GM23248 (cell line): ENCODE results near the gene FGFBP3. TPM values are rescaled to one million over a fixed set of nuclear protein-coding genes. Genes with fewer than 3 reads are reported as not detected.

Source experiments
- DNase-seq: peaks from one replicate; pipeline ENCODE4 v3.0.0-alpha.2; 2015
- H2AFZ ChIP-seq: fragments of 200-600 bp; sonication (generic); 2 replicates; pipeline ENCODE4 v1.6.1; 2016; ENCODE audit warnings: antibody characterized with exemption
- H3F3A ChIP-seq: fragments of 200-600 bp; sonication (generic); 2 replicates; pipeline ENCODE4 v1.6.1; 2016; ENCODE audit warnings: mild to moderate bottlenecking, antibody characterized with exemption, mixed run types; ENCODE audit not compliant: insufficient read depth
- H3K27ac ChIP-seq: fragments of 200-600 bp; sonication (generic); 2 replicates; pipeline ENCODE4 v1.5.1; 2016; ENCODE audit warnings: mild to moderate bottlenecking
- H3K27me3 ChIP-seq: fragments of 200-600 bp; sonication (generic); replicated peaks from 2 replicates; pipeline ENCODE4 v1.6.1; 2016; ENCODE audit warnings: mild to moderate bottlenecking; ENCODE audit not compliant: insufficient read depth
- H3K36me3 ChIP-seq: fragments of 200-600 bp; sonication (generic); 2 replicates; pipeline ENCODE4 v1.6.1; 2016; ENCODE audit warnings: low read depth, mild to moderate bottlenecking
- H3K4me1 ChIP-seq: fragments of 200-600 bp; sonication (generic); 2 replicates; pipeline ENCODE4 v1.6.1; 2016; ENCODE audit warnings: mild to moderate bottlenecking; ENCODE audit not compliant: insufficient read depth
- H3K4me2 ChIP-seq: fragments of 200-600 bp; sonication (generic); one replicate; pipeline ENCODE4 v1.6.1; 2016; ENCODE audit warnings: mild to moderate bottlenecking; ENCODE audit not compliant: unreplicated experiment
- H3K4me3 ChIP-seq: fragments of 200-600 bp; sonication (generic); 2 replicates; pipeline ENCODE4 v1.5.1; 2016; ENCODE audit warnings: mild to moderate bottlenecking
- H3K79me2 ChIP-seq: fragments of 200-600 bp; sonication (generic); 2 replicates; pipeline ENCODE4 v1.6.1; 2016; ENCODE audit warnings: mild to moderate bottlenecking; ENCODE audit not compliant: insufficient read depth
- H3K9ac ChIP-seq: fragments of 200-600 bp; sonication (generic); 2 replicates; pipeline ENCODE4 v1.6.1; 2016; ENCODE audit warnings: mild to moderate bottlenecking
- H3K9me2 ChIP-seq: fragments of 200-600 bp; sonication (generic); 2 replicates; pipeline ENCODE4 v1.6.1; 2016; ENCODE audit warnings: mixed run types, mild to moderate bottlenecking, moderate library complexity; ENCODE audit not compliant: insufficient read depth
- H3K9me3 ChIP-seq: fragments of 200-600 bp; sonication (generic); one replicate; pipeline ENCODE4 v1.6.1; 2017; ENCODE audit warnings: low read depth
- H4K20me1 ChIP-seq: fragments of 200-600 bp; sonication (generic); 2 replicates; pipeline ENCODE4 v1.6.0; 2016; ENCODE audit not compliant: insufficient read depth
- EZH2 ChIP-seq: fragments of 200-600 bp; sonication (generic); IDR thresholded peaks from 2 replicates; pipeline ENCODE4 v1.6.1; 2018; ENCODE audit warnings: antibody characterized with exemption, mild to moderate bottlenecking; ENCODE audit not compliant: insufficient read depth, poor library complexity, severe bottlenecking
- EZH2phosphoT487 ChIP-seq: fragments of 200-600 bp; sonication (generic); IDR thresholded peaks from 2 replicates; pipeline ENCODE4 v1.6.1; 2018; ENCODE audit warnings: antibody characterized with exemption, moderate library complexity, mild to moderate bottlenecking, low read depth; ENCODE audit not compliant: insufficient read depth
- WGBS, 2 experiments: methylation state at CpG; one replicate each; pipeline ENCODE4 v1.1.6; 2015 to 2017; ENCODE audit warnings: low lambda C conversion rate in 2 of 2, low coverage in 1 of 2; ENCODE audit errors: missing lambda C conversion rate in 2 of 2; 5-methylcytosine and 5-hydroxymethylcytosine counted together
- in situ Hi-C: fragments of 300-500 bp; cut with MboI; formaldehyde crosslinking; loops from 2 replicates; pipeline ENCODE4 v1.15.0; 2020
- polyA plus RNA-seq: library from polyadenylated mRNA; unstranded; fragments of >200 nt; fragmentation: Nextera tagmentation; extraction: Ambion mirVana; gene quantifications from 2 replicates; pipeline ENCODE4 v1.2.1, GENCODE V29; 2016
- total RNA-seq: library from RNA; depleted of rRNA; stranded (reverse); fragments of >200 nt; shearing (Covaris generic); gene quantifications from 2 replicates; pipeline ENCODE4 v1.2.3, GENCODE V29; 2014

Gene FGFBP3
- total and polyA plus RNA-seq, 2 experiments from 2014 or later = 0.32 to 0.61 TPM

GRCh38 chr10:91932737-91933136 lies 23.5 kb upstream of the FGFBP3 start:
- H3K4me3 ChIP-seq = no peak overlapping the region
- in situ Hi-C loops = no loop called here
- H3K4me2 ChIP-seq = no peak overlapping the region

DNA sequence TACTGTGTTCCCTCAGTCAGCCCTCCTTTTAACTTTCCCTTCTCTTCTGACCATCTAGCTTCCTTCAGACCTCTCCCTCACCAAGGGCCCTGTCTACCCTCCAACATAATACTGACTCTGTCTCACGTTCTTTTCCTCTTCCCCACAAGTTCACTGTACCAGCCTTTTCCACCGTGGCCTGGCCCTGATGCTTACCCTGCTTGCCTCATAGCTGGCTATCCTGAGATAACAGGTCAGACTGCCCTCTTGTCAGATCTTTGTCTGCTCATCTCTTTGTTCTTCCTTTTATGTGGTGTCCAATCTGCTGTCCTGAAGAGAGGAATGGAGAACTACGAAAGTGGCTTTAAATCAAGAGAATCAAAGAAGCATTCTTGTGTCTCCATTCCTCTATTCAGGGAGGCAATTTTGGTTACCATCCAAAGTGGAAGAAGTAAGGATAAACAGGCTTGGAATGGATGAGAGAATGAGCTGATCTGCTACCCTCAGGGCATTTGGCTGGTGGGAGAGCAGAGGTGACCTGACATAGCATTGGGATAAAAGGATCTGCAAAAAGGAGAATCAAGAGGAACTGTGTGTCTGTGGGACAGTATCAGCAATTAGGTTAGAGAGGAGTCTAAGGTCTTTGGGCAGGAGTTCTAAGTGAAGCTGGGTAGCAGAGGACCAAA lies 22.4 kb upstream of the FGFBP3 start:
- WGBS, 2 experiments = 93 to 98% methylated on average over 3 of the region's 3 CpGs
- Histone ChIP-seq H2AFZ (no peak overlapping the region), H3K27me3 (no peaks in the 10 kb centered on the region), H3F3A (peaks cover 10% of the 10 kb centered on the region; the same call in 1 of the 2 replicates), H3K9me3 (no peaks in the 10 kb centered on the region), H3K4me2 (no peak overlapping the region), H3K36me3 (peaks cover 11% of the 10 kb centered on the region), H3K4me1 (0 out of 2 replicates have a peak, but pooled peaks cover 7% of the 10 kb centered on the region), H3K9ac (no peak overlapping the region), H3K27ac (no peak overlapping the region), H3K9me2 (no peaks in the 10 kb centered on the region), H4K20me1 (peaks cover 35% of the 10 kb centered on the region), H3K4me3 (no peak overlapping the region), H3K79me2 (peaks cover 100% of the 10 kb centered on the region)
- no peak for DNase-seq
- TF ChIP-seq EZH2phosphoT487 (no peak), EZH2 (no peak)
- in situ Hi-C loops = no loop called here

More at GRCh38 chr10:91932737-91933136, 23.5 kb upstream of the FGFBP3 start:
- Histone ChIP-seq H4K20me1 (peaks cover 32% of the 10 kb centered on the region), H3K79me2 (peaks cover 100% of the 10 kb centered on the region), H3K9me3 (no peaks in the 10 kb centered on the region), H3K9me2 (no peaks in the 10 kb centered on the region), H3K4me1 (0 out of 2 replicates have a peak, but pooled peaks cover 7% of the 10 kb centered on the region), H2AFZ (no peak overlapping the region), H3F3A (peaks cover 10% of the 10 kb centered on the region; the same call in 1 of the 2 replicates), H3K36me3 (peaks cover 11% of the 10 kb centered on the region), H3K27me3 (no peaks in the 10 kb centered on the region), H3K9ac (no peak overlapping the region), H3K27ac (no peak overlapping the region)
- no peak for DNase-seq
- TF ChIP-seq EZH2phosphoT487 (no peak), EZH2 (no peak)
- 94 to 100% methylated on average over 1 of the region's 1 CpG for WGBS, 2 experiments

GRCh38 chr10:91930939-91931338 lies 21.7 kb upstream of the FGFBP3 start:
- no peak overlapping the region for H2AFZ ChIP-seq
- H3K9me2 ChIP-seq = no peaks in the 10 kb centered on the region
- no peak overlapping the region for H3K27ac ChIP-seq
- peaks cover 10% of the 10 kb centered on the region; the same call in 1 of the 2 replicates for H3F3A ChIP-seq
- H3K9me3 ChIP-seq = no peaks in the 10 kb centered on the region
- H3K36me3 ChIP-seq = peaks cover 6% of the 10 kb centered on the region
- DNase-seq = no peak
- in situ Hi-C loops = no loop called here
- no peak for TF ChIP-seq EZH2phosphoT487
- no peak for TF ChIP-seq EZH2
- no peak overlapping the region for H3K9ac ChIP-seq
- no peak overlapping the region for H3K4me3 ChIP-seq
- H3K4me1 ChIP-seq = peaks cover 6% of the 10 kb centered on the region; the same call in 1 of the 2 replicates
- peaks cover 100% of the 10 kb centered on the region for H3K79me2 ChIP-seq
- no peaks in the 10 kb centered on the region for H3K27me3 ChIP-seq
- H4K20me1 ChIP-seq = peaks cover 42% of the 10 kb centered on the region
- no peak overlapping the region for H3K4me2 ChIP-seq
- 64 to 68% methylated on average over 3 of the region's 3 CpGs for WGBS, 2 experiments

DNA sequence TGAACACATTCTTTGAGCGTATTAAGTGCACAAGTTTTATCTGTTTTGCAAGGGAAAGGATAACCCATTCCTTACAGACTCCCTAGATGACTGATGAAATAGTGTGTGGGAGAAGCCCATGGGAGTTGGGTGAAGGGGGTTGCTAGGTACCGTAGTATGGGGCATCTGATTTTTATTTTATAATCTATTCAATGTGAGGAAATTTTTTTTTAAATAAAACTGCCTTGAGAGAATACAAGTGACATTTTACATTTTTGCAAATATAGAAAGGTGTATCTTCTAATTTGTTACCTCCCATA lies 15.7 kb upstream of the FGFBP3 start:
- 1 to 3% methylated on average over 2 of the region's 2 CpGs for WGBS, 2 experiments
- Histone ChIP-seq H2AFZ (peak overlapping the region; percentile 88; the same call in 1 of the 2 replicates), H3K4me2 (peak overlapping the region; percentile 91), H3K4me3 (peak overlapping the region; percentile 85), H4K20me1 (peaks cover 18% of the 10 kb centered on the region; the same call in 1 of the 2 replicates), H3K79me2 (peaks cover 63% of the 10 kb centered on the region), H3F3A (peaks cover 19% of the 10 kb centered on the region; the same call in 1 of the 2 replicates), H3K9ac (peak overlapping the region; percentile 94), H3K27me3 (no peaks in the 10 kb centered on the region), H3K9me2 (no peaks in the 10 kb centered on the region), H3K9me3 (no peaks in the 10 kb centered on the region), H3K36me3 (no peaks in the 10 kb centered on the region), H3K4me1 (peaks cover 8% of the 10 kb centered on the region), H3K27ac (peak overlapping the region; percentile 89)
- in situ Hi-C loops = no loop called here
- no peak for TF ChIP-seq EZH2phosphoT487
- no peak for TF ChIP-seq EZH2
- DNase-seq = peak; percentile 58
